Measurements from ENCODE around the gene SEC63. TPM values are rescaled to one million over a fixed set of nuclear protein-coding genes. Genes with fewer than 3 reads are reported as not detected.

The SEC63 gene
- total RNA-seq, 3 donors from 2014 or later (not counting 1 experiment from before 2014, with no cell fraction given) = 84.4 to 104 (median 90.4) TPM

DNA sequence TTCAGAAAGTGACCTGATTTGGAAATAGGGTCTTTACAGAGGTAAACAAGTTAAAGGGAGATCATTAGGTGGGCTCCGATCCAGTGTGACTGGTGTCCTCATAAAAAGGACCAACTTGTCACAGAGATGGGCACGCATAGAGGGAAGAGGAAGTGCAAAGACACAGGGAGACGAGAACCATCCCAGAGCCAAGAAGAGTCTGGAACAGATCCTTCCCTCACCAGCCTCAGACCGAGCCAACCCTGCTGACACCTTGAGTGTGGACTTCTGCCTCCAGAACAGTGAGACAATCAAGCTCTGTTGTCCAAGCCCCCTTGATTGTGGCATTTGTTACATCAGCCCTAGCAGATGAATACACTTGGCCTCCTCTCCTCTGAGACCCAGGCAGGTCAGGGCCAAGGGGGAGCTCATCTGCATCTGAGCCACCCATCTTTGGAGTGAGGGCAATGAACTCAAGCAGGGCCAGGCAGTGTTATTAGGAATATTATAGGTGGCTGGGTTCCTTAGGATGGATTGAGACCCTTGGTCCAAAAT lies 111.7 kb downstream of the SEC63 start:
- H3K27ac Mint-ChIP-seq = no peak overlapping the region
- ATAC-seq (no peak), DNase-seq (no peak)
- WGBS (ENCODE audit: insufficient coverage) = 64% methylated on average over 4 of the region's 4 CpGs
- TF ChIP-seq, protein P1, sequence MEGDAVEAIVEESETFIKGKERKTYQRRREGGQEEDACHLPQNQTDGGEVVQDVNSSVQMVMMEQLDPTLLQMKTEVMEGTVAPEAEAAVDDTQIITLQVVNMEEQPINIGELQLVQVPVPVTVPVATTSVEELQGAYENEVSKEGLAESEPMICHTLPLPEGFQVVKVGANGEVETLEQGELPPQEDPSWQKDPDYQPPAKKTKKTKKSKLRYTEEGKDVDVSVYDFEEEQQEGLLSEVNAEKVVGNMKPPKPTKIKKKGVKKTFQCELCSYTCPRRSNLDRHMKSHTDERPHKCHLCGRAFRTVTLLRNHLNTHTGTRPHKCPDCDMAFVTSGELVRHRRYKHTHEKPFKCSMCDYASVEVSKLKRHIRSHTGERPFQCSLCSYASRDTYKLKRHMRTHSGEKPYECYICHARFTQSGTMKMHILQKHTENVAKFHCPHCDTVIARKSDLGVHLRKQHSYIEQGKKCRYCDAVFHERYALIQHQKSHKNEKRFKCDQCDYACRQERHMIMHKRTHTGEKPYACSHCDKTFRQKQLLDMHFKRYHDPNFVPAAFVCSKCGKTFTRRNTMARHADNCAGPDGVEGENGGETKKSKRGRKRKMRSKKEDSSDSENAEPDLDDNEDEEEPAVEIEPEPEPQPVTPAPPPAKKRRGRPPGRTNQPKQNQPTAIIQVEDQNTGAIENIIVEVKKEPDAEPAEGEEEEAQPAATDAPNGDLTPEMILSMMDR (IDR thresholded peaks at IDR 0.05) = no peak
- H3K9me3 ChIP-seq (ENCODE audit: control insufficient read depth, insufficient read depth, low read length) = no peaks in the 10 kb centered on the region
- peaks cover 0 to 12% of the 10 kb centered on the region in 2 donors for H3K4me1 Mint-ChIP-seq
- H3K36me3 Mint-ChIP-seq = no peaks in the 10 kb centered on the region
- peaks cover 2% of the 10 kb centered on the region for H3K27me3 ChIP-seq (ENCODE audit: control insufficient read depth, insufficient read depth, low read length)
- peaks cover 12% of the 10 kb centered on the region for H3K4me1 ChIP-seq (ENCODE audit: control insufficient read depth, insufficient read depth, low read length)
- no peak overlapping the region for H3K4me3 ChIP-seq (ENCODE audit: low read length)
- no peaks in the 10 kb centered on the region for H3K9me3 Mint-ChIP-seq
- intact Hi-C loops (cut with micrococcal nuclease) = loop anchor here (5.0 kb wide), 1 partner anchor 59 kb away; no protein-coding TSS in a partner anchor
- H3K4me3 Mint-ChIP-seq = no peak overlapping the region
- H3K27ac ChIP-seq (ENCODE audit: low read length) = no peak overlapping the region
- no peaks in the 10 kb centered on the region for H3K27me3 Mint-ChIP-seq (ENCODE audit: low read depth in 2 of 2)
- H3K36me3 ChIP-seq (ENCODE audit: control insufficient read depth, insufficient read depth, low read length) = no peaks in the 10 kb centered on the region

DNA sequence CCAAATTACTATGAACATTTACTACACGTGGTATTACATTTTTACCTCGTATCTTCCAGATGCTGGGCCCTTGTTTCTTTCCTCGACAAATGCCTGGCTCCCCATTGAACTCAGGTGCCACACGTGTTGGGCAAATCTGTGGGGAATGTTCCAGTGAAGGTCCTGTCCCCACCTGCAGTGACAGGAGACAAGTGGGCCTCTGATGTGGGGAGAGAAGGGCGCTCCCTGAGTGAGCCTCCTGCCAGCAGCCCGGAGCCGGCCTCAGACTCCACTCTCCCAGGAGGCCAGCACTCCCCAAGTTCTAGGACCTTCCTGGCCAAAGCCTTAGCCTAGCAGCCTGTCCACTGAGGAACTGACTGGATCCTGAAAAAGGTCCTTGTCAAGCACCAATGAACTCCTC lies 112.2 kb downstream of the SEC63 start:
- Histone ChIP-seq H3K27ac (ENCODE audit: low read length) (no peak overlapping the region), H3K36me3 (ENCODE audit: control insufficient read depth, insufficient read depth, low read length) (no peaks in the 10 kb centered on the region), H3K27me3 (ENCODE audit: control insufficient read depth, insufficient read depth, low read length) (peaks cover 2% of the 10 kb centered on the region), H3K4me1 (ENCODE audit: control insufficient read depth, insufficient read depth, low read length) (peaks cover 12% of the 10 kb centered on the region), H3K4me3 (ENCODE audit: low read length) (no peak overlapping the region), H3K9me3 (ENCODE audit: control insufficient read depth, insufficient read depth, low read length) (no peaks in the 10 kb centered on the region)
- Mint-ChIP-seq H3K9me3 (no peaks in the 10 kb centered on the region), H3K4me1 (peaks cover 0 to 12% of the 10 kb centered on the region in 2 donors), H3K27me3 (ENCODE audit: low read depth in 2 of 2) (no peaks in the 10 kb centered on the region), H3K4me3 (no peak overlapping the region), H3K36me3 (no peaks in the 10 kb centered on the region), H3K27ac (no peak overlapping the region)
- WGBS (ENCODE audit: insufficient coverage) = 95% methylated on average over 7 of the region's 7 CpGs
- intact Hi-C loops (cut with micrococcal nuclease) = loop anchor here (5.0 kb wide), 1 partner anchor 58 kb away; no protein-coding TSS in a partner anchor
- TF ChIP-seq, protein P1 (IDR thresholded peaks at IDR 0.05) = no peak
- ATAC-seq (no peak), DNase-seq (no peak)

- intact Hi-C loops (cut with micrococcal nuclease) = no loop called here
- no peak for ATAC-seq
- no peak for DNase-seq
- no peaks in the 10 kb centered on the region for H3K36me3 Mint-ChIP-seq
- H3K4me3 ChIP-seq (ENCODE audit: low read length) = no peak overlapping the region
- no peaks in the 10 kb centered on the region for H3K36me3 ChIP-seq (ENCODE audit: control insufficient read depth, insufficient read depth, low read length)
- H3K4me1 ChIP-seq (ENCODE audit: control insufficient read depth, insufficient read depth, low read length) = peaks cover 8% of the 10 kb centered on the region
- no peaks in the 10 kb centered on the region for H3K9me3 ChIP-seq (ENCODE audit: control insufficient read depth, insufficient read depth, low read length)
- TF ChIP-seq, protein P1 (IDR thresholded peaks at IDR 0.05) = no peak
- no peak overlapping the region for H3K27ac ChIP-seq (ENCODE audit: low read length)
- H3K9me3 Mint-ChIP-seq = no peaks in the 10 kb centered on the region
- peaks cover 0 to 8% of the 10 kb centered on the region in 2 donors for H3K4me1 Mint-ChIP-seq
- H3K4me3 Mint-ChIP-seq = no peak overlapping the region
- no peak overlapping the region for H3K27ac Mint-ChIP-seq
- no peaks in the 10 kb centered on the region for H3K27me3 Mint-ChIP-seq (ENCODE audit: low read depth in 2 of 2)
- no peaks in the 10 kb centered on the region for H3K27me3 ChIP-seq (ENCODE audit: control insufficient read depth, insufficient read depth, low read length)
- WGBS (ENCODE audit: insufficient coverage) = 74% methylated on average over 4 of the region's 4 CpGs
Observed at GRCh38 chr6:107843400-107843799, 114.6 kb downstream of the SEC63 start.

GRCh38 chr6:107841275-107841670 lies 116.7 kb downstream of the SEC63 start:
- Mint-ChIP-seq H3K4me3 (no peak overlapping the region), H3K27me3 (ENCODE audit: low read depth in 2 of 2) (no peaks in the 10 kb centered on the region), H3K36me3 (no peaks in the 10 kb centered on the region), H3K27ac (no peak overlapping the region), H3K4me1 (no peaks in the 10 kb centered on the region), H3K9me3 (no peaks in the 10 kb centered on the region)
- Histone ChIP-seq H3K27ac (ENCODE audit: low read length) (no peak overlapping the region), H3K9me3 (ENCODE audit: control insufficient read depth, insufficient read depth, low read length) (no peaks in the 10 kb centered on the region), H3K36me3 (ENCODE audit: control insufficient read depth, insufficient read depth, low read length) (no peaks in the 10 kb centered on the region), H3K4me3 (ENCODE audit: low read length) (no peak overlapping the region), H3K27me3 (ENCODE audit: control insufficient read depth, insufficient read depth, low read length) (no peaks in the 10 kb centered on the region), H3K4me1 (ENCODE audit: control insufficient read depth, insufficient read depth, low read length) (no peaks in the 10 kb centered on the region)
- TF ChIP-seq, protein P1 (IDR thresholded peaks at IDR 0.05) = no peak
- DNase-seq = no peak
- WGBS (ENCODE audit: insufficient coverage) = 50% methylated on average over 5 of the region's 5 CpGs
- ATAC-seq = no peak
- intact Hi-C loops (cut with micrococcal nuclease) = no loop called here
